HG03457 (cell line): ENCODE results near the gene MANEAL.
"Not testable (repeated sequence)": the region's sequence is repeated elsewhere in the genome, so short reads cannot be mapped to it uniquely, and the experiment has no call there.

ENCODE experiments used
- ATAC-seq: cut with Tn5 transposase; IDR thresholded peaks from one replicate; pipeline ENCODE4 v1.9.1; 2021; ENCODE audit warnings: moderate number of reproducible peaks; ENCODE audit not compliant: unreplicated experiment

The MANEAL gene, protein sequence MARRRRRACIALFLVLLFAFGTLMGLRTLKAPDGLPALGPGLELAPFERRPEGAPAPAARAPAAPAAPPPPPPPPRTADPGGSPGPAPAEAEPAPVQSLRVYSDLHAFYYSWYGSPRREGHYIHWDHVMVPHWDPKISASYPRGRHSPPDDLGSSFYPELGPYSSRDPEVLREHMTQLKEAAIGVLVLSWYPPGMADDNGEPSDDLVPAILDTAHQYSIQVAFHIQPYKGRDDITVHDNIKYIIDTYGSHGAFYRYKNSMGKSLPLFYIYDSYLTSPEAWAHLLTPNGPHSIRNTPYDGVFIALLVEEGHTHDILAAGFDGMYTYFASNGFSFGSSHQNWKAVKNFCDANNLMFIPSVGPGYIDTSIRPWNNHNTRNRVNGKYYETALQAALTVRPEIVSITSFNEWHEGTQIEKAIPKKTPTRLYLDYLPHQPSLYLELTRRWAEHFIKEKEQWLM

DNA sequence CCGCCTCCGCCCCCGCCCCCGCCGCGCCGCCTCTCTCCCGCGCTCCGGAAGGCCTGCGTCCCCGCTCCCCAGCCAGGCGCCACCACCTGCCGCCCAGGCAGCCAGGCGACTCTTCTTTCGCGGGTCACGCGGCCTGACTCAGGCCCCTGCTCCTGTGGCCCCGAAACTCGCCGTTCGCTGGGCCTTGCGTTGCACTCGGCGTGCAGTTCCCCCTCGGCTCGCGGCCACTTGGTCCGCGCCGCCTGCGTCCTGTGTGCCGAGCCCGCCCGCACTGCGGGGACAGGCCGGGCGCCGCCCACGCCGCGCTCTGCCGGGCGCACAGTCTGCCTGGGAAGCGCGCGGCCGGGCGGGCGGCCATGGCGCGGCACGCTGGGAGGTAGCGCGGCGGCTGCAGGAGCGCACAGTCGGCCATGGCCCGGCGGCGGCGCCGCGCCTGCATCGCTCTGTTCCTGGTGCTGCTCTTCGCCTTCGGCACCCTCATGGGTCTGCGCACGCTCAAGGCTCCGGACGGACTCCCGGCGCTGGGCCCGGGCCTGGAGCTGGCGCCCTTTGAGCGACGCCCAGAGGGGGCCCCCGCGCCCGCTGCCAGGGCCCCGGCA lies at the start of gene MANEAL:
Gene MANEAL, plus strand, starts transcription at position 75 of the 599 bp plus-strand sequence. Its CDS starts 336 bp downstream, at position 411.
- no peak for ATAC-seq

DNA sequence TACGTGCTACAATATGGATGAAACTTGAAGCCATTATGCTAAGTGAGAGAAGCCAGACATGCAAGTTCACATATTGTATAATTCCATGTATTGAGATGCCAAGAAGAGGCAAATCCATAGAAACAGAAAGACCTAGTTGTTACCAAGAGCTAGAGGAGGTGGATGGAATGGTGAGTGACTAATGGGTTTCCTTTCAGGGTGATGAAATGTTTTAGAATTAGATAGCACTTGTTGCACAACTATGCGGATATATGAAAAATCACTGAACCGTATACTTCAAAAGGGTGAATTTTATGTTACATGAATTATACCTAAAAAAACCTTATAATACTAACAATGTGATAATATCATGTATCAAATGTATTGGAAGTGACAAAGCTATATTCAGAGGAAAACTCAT lies 46.8 kb upstream of the MANEAL start:
- ATAC-seq: no peak

DNA sequence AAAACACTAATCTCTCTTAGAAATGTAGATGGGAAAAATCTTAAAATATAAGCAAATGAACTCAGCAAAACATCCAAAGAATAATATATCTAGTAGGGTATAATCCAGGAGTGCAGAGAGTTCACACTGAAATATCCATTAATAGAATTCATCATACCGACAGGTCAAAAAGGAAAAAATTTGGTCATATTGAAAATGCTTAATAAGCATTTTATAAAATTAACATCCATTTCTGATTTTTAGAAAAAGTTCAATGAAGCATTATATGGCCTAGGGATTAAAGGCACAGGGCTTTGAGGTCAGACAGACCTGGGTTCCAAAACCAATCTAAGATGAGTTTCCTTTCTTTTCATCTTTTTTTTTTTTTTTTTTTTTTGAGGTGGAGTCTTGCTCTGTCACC lies 45.1 kb upstream of the MANEAL start:
- ATAC-seq: no peak

DNA sequence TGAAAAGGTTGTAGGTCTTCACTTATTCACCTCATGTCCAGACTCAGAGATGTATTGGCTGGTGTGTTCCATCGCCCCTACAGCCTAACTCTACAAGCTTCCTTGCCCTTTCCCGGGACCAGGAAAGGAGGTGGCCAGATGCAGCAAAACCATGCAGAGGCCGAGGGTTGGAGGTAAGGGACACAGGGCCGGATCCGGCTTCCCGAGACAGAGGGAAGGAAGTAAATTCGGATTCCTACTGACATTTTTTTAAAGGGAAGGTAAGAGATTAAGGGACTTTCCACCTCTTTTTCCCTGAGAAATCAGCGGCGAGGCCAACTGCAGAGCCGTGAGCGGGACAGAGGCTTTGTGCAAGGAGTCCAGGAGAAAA lies 41.4 kb upstream of the MANEAL start:
- no peak for ATAC-seq

DNA sequence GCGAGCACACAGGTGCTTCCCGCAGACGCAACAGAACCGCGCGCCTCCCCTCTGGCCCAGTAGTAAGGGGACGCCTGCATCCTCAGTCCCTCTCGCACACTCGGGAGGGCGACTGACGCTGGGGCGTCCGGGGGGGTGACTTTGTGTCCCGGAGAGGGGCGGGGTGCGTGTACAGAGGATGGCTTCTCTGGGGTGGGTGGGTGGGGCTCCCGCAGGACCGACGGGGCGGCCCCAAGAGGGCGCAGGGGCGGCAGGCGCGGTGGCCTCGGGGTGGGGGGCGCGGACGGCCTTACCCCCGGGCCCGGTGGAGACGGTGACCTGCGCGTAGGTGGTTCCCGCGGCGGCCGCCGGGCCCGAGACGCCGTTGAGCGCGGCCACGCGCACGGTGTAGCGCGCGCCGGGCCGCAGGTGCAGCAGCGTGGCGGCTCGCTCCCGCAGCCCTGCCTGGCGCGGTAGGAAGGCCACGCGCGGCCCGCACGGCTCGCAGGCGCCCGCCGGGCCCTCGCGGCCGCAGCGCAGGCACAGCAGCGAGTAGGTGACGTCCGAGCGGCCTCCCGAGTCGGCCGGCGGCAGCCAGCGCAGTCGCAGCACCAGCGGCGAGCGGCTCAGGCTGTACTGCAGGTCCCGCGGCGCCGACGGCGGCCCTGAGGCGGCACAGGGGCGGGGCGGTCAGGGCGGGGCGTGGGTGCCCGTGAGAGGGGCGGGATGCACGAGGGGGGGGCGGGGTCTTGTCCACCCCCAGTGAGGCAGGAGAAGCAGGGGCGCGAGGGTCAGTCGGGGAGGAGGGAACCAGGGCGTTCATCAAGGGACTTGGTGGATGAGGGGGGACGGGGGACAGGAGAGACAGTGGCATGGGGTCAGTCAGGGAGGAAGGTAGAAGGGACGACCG lies 40.8 kb upstream of the MANEAL start:
- ATAC-seq: no peak

DNA sequence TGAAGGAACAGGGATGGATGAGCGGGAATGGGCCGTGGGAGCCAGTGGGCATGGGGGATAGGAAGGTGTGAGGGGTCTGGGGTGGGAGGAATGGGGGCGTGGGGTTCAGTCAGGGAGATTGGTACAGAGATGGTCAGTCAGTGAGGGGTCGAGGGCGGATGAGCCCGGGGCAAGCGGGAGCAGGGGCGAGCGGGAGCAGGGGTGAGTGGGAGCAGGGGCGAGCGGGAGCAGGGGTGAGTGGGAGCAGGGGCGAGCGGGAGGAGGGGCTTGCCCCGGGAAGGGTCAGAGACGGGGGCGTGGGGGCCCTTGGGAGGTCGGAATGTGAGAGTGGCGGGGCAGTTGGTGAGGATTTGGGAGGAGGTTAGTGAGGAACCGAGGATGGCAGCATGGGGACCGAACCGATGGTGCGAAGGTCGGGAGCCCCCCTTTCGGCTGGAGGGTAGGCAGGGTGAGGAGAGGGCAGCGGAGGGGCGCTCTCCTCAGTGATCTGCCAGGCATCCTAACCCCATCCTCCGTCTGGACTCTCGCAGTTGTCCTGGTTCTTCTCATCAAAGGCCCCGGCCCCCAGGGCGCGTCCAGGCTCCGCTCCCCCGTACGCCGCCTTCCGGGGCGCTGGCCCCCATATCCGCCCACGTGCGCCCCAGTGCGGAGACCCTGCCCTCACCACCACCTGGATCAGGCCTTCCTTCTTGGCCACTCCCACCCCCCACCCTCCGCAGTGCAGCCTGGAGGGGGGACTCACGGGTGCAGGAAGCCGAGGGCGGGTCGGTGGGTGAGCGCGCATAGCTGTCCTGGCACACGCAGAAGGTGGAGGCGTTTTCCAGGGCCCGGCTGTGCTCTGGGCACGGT lies 40.0 kb upstream of the MANEAL start:
- ATAC-seq: no peak

DNA sequence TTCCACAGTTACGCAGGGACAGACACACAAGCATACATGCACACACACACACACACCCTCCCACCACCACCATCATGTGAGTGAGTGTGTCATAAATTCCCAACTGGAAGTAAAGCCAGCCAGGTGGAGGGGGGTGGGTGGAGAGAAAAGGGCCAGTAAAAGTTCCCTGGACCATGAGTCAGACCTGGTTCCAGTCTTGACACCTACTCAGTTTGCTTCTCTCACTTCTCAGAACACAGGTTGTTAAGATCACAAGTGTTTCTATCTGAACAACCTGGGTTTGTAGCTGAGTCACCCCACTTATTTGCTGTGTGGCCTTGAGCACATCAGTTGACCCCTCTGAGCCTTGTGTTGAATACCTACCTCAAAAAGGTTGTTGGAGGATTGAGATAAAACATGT lies 38.4 kb upstream of the MANEAL start:
- no peak for ATAC-seq

DNA sequence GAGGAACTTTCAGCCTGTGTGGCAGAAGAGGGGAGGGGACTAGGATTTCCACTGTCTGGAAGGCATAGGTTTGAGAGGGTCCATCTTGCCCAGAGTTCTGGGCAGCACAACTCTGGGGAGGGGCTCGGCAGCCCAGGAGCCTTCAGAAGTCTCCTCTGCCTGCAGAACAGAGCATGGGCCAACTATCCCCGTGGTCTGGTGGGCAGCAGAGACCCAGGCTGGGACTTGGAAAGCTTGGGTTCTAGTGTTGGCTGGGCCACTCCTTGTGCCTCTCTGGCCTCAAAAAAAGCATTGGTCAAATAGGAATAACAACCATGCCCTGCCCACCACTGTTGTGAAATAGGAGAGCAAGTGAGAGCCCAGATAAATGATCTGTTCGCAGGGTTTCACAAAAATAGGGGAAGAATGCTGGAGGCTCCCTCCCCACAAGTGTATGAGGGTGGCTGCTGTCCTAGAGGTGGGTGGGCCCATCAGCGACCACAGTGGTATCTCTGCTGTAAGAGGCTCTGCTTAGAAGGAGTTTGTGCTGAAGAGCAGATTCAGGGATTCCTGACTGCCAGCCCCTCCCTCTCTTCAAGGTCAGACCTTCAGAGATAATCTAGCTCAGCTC lies 37.6 kb upstream of the MANEAL start:
- no peak for ATAC-seq

DNA sequence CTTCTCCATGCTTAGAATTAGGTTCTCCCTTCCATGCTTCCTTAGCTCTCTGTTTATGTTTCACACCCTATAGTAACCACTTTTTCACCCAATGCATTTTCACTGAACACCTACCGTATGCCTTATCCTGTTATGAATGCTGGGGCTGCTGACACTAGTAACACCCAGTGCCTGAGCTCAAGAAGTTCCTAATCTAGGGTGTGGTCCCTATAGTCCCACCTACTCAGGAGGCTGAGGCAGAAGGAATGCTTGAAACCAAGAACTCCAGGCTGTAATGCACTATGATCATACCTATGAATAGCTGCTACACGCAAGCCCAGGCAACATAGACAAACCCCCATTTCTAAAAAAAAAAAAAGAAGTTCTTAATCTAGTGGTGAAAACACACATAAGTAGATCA lies 34.2 kb upstream of the MANEAL start:
- no peak for ATAC-seq

DNA sequence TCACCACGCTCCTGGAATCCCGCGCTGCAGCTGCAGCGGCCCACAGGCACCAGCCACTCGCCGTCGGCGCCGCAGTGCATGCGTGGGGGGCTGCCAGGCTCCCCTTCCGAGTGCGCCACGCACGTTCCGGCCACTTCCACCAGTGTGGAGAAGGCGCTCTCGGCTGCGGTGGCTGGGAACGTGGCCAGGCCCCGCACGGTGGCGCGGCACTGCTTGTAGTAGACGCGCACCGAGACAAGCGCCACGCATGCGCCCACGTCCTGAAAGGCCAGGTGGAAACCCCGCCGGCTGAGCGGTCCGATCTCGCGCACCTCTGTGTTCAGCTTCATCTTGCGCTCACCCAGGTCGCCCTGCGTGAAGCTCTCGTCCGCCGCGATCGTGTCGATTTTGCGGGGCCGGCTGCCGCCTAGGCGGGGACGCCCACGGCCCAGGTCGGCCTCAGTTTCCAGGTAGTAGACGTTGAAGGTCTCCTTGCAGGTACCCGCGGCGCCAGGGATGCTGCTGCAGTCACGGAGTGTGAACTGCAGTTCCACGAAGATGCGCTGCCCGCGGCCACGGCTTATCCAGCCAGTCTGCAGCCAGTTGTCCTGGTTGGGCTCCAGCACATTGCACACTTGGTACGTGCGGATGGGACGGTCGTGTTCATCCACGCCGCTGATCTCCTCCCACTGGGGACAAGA lies 32.1 kb upstream of the MANEAL start:
- no peak for ATAC-seq

DNA sequence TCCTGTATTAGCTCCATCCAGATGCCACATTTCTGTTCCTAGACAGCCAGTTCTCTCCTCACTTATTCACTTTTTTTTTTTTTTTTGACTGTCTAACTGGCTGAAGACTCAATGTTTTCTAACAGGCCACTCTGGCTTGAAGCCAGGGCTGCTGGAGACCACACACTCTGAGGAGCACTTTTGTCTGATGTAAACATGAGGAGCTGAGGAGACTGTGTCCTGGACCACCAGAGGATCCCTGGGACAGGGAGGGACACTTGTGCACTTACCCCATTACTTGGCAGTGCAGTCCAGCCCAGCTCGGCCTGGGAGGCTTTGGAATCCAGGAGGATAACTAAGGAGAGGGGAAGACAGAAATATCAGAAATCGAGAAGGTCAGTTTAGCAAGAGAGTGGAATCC lies 31.1 kb upstream of the MANEAL start:
- ATAC-seq: no peak

DNA sequence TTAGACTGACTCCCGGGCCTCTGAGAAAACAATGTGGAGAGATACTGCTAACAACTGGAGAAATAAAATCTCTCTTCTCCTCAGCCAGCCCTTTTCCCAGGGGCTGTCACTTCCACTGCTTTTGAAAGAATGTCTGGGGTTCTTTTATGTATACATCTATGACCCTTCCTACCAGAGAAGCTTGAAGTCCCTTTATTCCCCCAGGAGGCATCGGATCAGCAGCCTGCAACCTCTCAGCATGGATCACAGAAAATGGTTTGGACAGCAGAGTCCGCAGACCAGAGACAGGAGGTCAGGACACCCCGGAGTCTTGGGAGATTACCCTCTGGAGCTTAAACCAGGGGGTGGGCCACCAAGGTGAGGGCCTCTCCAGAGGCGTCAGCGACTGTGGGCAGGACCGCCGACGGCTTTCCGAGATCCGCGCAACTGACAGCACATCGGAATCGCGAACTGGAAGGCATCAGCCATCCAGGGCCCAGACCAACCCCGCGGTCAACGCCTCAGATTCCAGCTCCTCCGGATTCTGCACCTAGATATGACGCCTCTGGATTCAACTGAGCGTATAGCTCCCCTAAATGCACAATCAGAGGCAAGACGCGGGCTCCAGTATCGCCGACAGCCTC lies 29.7 kb upstream of the MANEAL start:
- no peak for ATAC-seq

DNA sequence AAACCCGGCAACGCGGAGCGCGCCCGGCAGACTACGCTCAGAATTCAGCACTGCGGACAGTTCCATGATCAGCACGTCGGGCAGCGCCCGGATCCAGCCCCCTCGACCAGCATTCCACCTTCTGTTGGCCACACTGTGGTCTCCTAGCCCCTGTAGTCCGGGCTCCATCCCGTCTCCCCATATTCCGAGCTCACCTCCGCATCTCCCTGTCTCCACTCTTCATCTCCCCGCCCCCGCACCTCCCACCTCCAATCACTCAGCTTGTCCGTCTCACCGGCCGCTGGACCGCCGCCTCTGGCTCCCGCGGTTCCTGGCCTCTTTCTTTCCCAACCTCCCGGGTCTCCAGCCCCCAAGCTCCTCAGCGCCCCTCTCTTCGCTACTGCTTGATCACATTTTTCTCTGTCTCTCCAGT lies 29.2 kb upstream of the MANEAL start:
- no peak for ATAC-seq

DNA sequence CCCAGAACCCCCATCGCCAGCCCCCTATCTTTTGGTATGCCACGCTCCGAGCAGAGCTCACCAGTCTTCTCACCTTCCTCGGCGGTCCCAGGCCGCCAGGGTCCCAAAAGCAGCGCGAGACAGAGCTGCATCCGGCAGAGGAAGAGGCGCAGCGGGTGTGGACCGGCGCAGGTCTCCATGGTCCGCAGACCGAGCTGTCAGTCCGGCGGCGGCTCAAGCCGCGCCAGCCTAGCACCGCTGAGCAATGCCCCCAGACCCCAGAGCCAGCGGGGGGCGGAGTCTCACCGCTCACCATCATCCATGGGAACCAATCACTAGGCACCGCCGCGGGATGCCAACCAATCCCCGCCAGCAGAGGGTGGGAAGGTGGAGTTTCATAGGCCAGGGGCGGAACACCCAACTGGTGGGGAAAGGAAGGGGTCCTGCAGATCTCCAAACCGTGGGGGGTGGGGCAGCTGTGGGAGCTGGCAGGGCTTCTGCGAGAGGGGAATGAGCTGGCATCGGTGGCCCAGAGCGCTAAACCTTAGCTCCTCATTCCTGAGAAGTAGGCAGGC lies 28.7 kb upstream of the MANEAL start, which contains the start of gene EPHA10:
Gene EPHA10, minus strand, starts transcription at position 233 of the 554 bp plus-strand sequence. Its CDS starts 54 bp downstream, at position 179.
- ATAC-seq: no peak

DNA sequence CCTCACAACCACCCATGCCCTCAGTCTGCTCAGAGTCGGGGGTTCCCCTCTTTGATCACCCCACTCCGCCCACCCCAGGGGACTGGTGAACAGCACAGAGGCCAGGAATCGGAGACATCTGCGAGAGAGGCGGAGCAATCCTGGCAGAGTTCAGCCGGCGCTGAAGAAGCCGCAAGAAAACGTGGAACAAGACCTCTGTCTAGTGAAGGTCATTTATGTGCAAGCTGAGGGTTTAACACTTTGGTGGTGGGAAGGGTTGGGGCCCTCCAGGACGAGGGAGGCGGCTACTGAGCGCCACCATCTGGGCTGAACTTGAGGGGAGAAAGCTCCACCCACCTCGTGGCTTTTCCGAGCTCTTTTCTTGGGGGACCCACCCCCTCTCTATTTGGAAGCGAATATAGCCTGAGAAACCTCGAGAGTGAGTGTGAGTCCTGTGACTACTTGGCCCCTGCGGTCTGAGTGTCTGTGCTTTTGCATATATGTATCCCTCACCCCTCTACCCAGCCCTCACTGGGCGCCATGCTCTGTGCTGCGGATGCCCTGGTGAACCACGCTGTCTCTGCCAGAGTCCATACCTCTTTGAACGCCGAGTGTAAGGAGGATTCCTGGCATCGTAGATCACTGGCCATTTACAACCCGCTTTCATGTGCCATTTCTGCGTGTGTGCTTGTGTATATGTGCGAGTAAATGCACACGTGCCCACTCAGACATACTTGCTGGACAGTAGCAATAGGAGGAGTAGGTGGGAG lies 27.6 kb upstream of the MANEAL start:
- ATAC-seq: no peak

DNA sequence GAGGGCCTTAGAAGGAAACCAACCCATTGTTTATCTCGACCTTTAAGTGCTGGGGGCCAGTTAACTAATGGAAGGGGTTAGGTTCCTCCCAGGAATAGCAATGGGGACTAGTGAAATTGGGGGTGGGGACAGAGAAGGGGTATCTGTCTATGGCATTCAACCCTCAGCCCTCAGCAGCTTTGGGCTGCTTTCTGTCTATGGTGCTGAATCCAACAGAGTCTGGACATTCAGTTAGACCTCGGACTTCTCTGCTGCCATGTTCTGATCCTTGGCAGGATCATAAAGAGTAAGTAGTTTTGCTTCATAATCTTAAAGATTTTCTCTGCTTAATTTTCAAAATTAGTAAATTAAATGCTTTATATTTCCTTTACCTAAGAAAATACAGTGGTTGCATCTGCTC lies 26.2 kb upstream of the MANEAL start:
- no peak for ATAC-seq

DNA sequence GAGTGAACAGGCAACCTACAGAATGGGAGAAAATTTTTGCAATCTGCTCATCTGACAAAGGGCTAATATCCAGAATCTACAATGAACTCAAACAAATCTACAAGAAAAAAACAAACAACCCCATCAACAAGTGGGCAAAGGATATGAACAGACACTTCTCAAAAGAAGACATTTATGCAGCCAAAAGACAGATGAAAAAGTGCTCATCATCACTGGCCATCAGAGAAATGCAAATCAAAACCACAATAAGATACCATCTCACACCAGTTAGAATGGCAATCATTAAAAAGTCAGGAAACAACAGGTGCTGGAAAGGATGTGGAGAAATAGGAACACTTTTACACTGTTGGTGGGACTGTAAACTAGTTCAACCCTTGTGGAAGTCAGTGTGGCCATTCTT lies 22.2 kb upstream of the MANEAL start:
- ATAC-seq: not testable (repeated sequence)

DNA sequence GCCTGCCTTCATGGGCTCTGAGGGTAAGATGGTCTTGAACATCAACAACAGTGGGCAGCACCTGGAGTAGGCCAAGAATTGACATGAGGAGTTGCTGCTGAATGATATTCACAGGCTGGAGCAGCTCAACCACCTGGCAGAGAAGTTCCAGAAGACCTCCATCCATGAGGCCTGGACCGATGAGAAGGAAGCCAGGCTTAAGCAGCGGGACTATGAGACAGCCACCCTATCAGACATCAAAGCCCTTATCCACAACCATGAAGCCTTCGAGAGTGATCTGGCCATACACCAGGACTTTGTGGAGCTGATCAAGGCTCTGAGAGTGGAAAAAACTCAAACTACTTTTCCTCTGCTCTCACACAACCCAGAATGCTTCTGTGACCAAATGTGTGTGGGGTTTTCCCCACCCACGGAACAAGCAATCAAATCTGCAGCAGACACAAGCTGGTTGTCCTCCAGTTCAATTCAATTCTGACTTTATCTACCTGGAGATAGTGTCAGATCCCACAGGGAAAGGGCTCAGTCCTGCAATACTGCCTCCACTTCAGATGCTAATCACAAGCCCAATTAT lies 16.6 kb upstream of the MANEAL start:
- no peak for ATAC-seq
